ENCODE data around the gene ATP9A. TPM values are rescaled to one million over a fixed set of nuclear protein-coding genes. Genes with fewer than 3 reads are reported as not detected.

ATP9A gene
- total and polyA plus RNA-seq, 12 donors: 3.4 to 32.1 (median 24.6) TPM

- WGBS, 2 donors: 78 to 82% methylated on average over 24 of the region's 24 CpGs
- ATAC-seq: no peak
- TF ChIP-seq CTCF (IDR thresholded peaks at IDR 0.05): peak in 1 of 9 donors; percentile 17
- H3K4me1 ChIP-seq: no peaks in the 10 kb centered on the region
- H3K9me3 ChIP-seq: no peaks in the 10 kb centered on the region
- H3K4me3 ChIP-seq: no peak overlapping the region
- H3K27me3 ChIP-seq: no peaks in the 10 kb centered on the region
- intact Hi-C loops (cut with DNase I): loop anchor here in 1 of 10 donors (1.0 kb wide), 1 partner anchor 26 kb away; no protein-coding TSS in a partner anchor
- DNase-seq: no peak
- H3K27ac ChIP-seq: no peak overlapping the region
- peaks cover 0 to 23% (median 0%) of the 10 kb centered on the region in 9 donors for H3K36me3 ChIP-seq
Observed at GRCh38 chr20:51712501-51713212, 55.5 kb downstream of the ATP9A start.

- no peak overlapping the region for H3K27ac ChIP-seq
- WGBS, 2 donors: 95% methylated on average over 2 of the region's 2 CpGs
- ATAC-seq (no peak), DNase-seq (no peak)
- TF ChIP-seq CTCF (IDR thresholded peaks at IDR 0.05): no peak
- H3K4me1 ChIP-seq: no peaks in the 10 kb centered on the region
- H3K27me3 ChIP-seq: no peaks in the 10 kb centered on the region
- peaks cover 0 to 23% (median 0%) of the 10 kb centered on the region in 9 donors for H3K36me3 ChIP-seq
- intact Hi-C loops (cut with DNase I): no loop called here
- no peaks in the 10 kb centered on the region for H3K9me3 ChIP-seq
- no peak overlapping the region for H3K4me3 ChIP-seq
Observed at GRCh38 chr20:51711426-51711825, 56.8 kb downstream of the ATP9A start.

- H3K4me3 ChIP-seq: no peak overlapping the region
- intact Hi-C loops (cut with DNase I): no loop called here
- TF ChIP-seq CTCF (IDR thresholded peaks at IDR 0.05): no peak
- WGBS, 2 donors: 80 to 84% methylated on average over 10 of the region's 10 CpGs
- H3K9me3 ChIP-seq: no peaks in the 10 kb centered on the region
- DNase-seq (no peak), ATAC-seq (no peak)
- H3K27me3 ChIP-seq: no peaks in the 10 kb centered on the region
- H3K27ac ChIP-seq: no peak overlapping the region
- H3K4me1 ChIP-seq: no peaks in the 10 kb centered on the region
- peaks cover 0 to 23% (median 0%) of the 10 kb centered on the region in 9 donors for H3K36me3 ChIP-seq
Observed at GRCh38 chr20:51710361-51710894, 57.8 kb downstream of the ATP9A start.

DNA sequence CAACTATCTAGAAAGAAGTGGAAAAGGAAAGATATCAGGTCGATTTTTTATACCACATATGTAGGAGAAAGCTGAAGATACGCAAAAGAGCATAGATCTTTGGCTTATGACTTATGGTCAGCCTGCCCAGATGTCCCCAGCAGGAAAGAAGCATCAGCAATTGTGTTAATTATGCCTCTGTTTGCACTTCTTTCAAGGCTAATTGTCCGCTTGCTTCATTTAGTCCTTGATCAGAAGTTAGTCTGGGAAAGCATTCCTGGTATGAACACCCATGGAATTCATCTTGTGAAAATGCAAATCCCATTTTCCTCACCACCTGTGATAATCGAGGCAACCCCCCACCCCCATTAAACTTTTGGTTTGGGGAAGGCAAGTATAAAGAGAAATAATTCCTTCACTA lies 62.8 kb downstream of the ATP9A start:
- H3K4me1 ChIP-seq: no peaks in the 10 kb centered on the region
- peaks cover 0 to 14% (median 0%) of the 10 kb centered on the region in 9 donors for H3K36me3 ChIP-seq
- DNase-seq (no peak), ATAC-seq (no peak)
- no peak overlapping the region for H3K4me3 ChIP-seq
- TF ChIP-seq CTCF (IDR thresholded peaks at IDR 0.05): no peak
- 69 to 76% methylated on average over 4 of the region's 4 CpGs for WGBS, 2 donors
- H3K9me3 ChIP-seq: no peaks in the 10 kb centered on the region
- H3K27me3 ChIP-seq: no peaks in the 10 kb centered on the region
- no peak overlapping the region for H3K27ac ChIP-seq
- intact Hi-C loops (cut with DNase I): loop anchor here in 1 of 10 donors (10.0 kb wide), 1 partner anchor 379 kb away; no protein-coding TSS in a partner anchor
